Endothelial cell of umbilical vein (primary cell): ENCODE data around the gene CCDC184. TPM values are rescaled to one million over a fixed set of nuclear protein-coding genes. Genes with fewer than 3 reads are reported as not detected.

Source experiments
- BruUV-seq: library from RNA; stranded (reverse); fragments of 400-500 nt; replicated peaks from 2 replicates; lab custom pipeline; 2021; lab: Mats Ljungman, UMichigan
- CTCF ChIA-PET: fragments of 300-600, 350-600 bp; sonication (Branson Sonifier 250); formaldehyde crosslinking; loops from one replicate; lab custom pipeline; 2021; ENCODE audit warnings: antibody characterized with exemption, inconsistent platforms; lab: Charles Lee
- POLR2A ChIA-PET: fragments of 300-600, 350-600 bp; sonication (Branson Sonifier 250); formaldehyde crosslinking; loops from one replicate; lab custom pipeline; 2021; ENCODE audit warnings: antibody characterized with exemption, inconsistent platforms; lab: Charles Lee
- DNase-seq: peaks from one replicate; pipeline ENCODE4 v3.0.0-alpha.2; 2011; ENCODE audit warnings: low read depth, low spot score
- FAIRE-seq: peaks from 2 replicates; lab custom pipeline; 2011; peaks lifted over from hg19 to GRCh38; lab: Jason Lieb, UNC
- H2AFZ ChIP-seq: 2 replicates; pipeline ENCODE4 v1.6.0; 2012; ENCODE audit warnings: low read depth, low read length, control low read depth, inconsistent platforms
- H3K27ac ChIP-seq: 2 replicates; pipeline ENCODE4 v1.5.1; 2011; ENCODE audit warnings: low read depth, mild to moderate bottlenecking, control low read depth, low read length, moderate library complexity; ENCODE audit not compliant: insufficient read depth
- H3K27me3 ChIP-seq, 2 experiments: 2 replicates each; pipeline versions ENCODE4 v1.6.0 to v1.6.1; 2011; ENCODE audit warnings: low read length in 2 of 2, mixed read lengths in 1 of 2; ENCODE audit not compliant: control insufficient read depth in 2 of 2, insufficient read depth in 2 of 2
- H3K36me3 ChIP-seq, 2 experiments: 2 replicates in 1 of 2; 3 replicates in 1 of 2; pipeline ENCODE4 v1.5.1; 2011; ENCODE audit warnings: low read length in 2 of 2, mild to moderate bottlenecking in 1 of 2, moderate library complexity in 1 of 2; ENCODE audit not compliant: control insufficient read depth in 2 of 2, insufficient read depth in 2 of 2; ENCODE audit errors: extremely low read depth in 1 of 2
- H3K4me1 ChIP-seq: 3 replicates; pipeline ENCODE4 v1.5.1; 2011; ENCODE audit warnings: mild to moderate bottlenecking, low read length; ENCODE audit not compliant: control insufficient read depth, insufficient read depth; ENCODE audit errors: extremely low read depth
- H3K4me2 ChIP-seq: 2 replicates; pipeline ENCODE4 v1.6.1; 2011; ENCODE audit warnings: low read length, control low read depth, mixed read lengths; ENCODE audit not compliant: insufficient read depth
- H3K4me3 ChIP-seq, 3 experiments: fragments of 200-600 bp in 1 of 3; sonication (generic), shearing (Covaris generic) in 1 of 3; replicated peaks in 1 of 3; 2 replicates each; pipeline ENCODE4 v1.5.1; 2011 to 2016; ENCODE audit warnings: control low read depth in 3 of 3, low read length in 3 of 3, mild to moderate bottlenecking in 2 of 3, inconsistent platforms in 1 of 3, low read depth in 1 of 3, moderate library complexity in 1 of 3; ENCODE audit not compliant: insufficient read depth in 1 of 3
- H3K79me2 ChIP-seq: 2 replicates; pipeline ENCODE4 v1.6.0; 2012; ENCODE audit warnings: low read length, inconsistent platforms; ENCODE audit not compliant: control insufficient read depth, insufficient read depth
- H3K9ac ChIP-seq: replicated peaks from 2 replicates; pipeline ENCODE3; 2011; ENCODE audit warnings: low read length, control low read depth; ENCODE audit not compliant: insufficient read depth; ENCODE audit errors: extremely low read depth
- H3K9me1 ChIP-seq: replicated peaks from 3 replicates; pipeline ENCODE4 v1.6.0; 2011; ENCODE audit warnings: mild to moderate bottlenecking, low read length; ENCODE audit not compliant: control insufficient read depth, insufficient read depth; ENCODE audit errors: extremely low read depth
- H3K9me3 ChIP-seq: replicated peaks from 2 replicates; pipeline ENCODE4 v1.5.1; 2012; ENCODE audit warnings: low read length, inconsistent platforms; ENCODE audit not compliant: control insufficient read depth, insufficient read depth
- H4K20me1 ChIP-seq: replicated peaks from 2 replicates; pipeline ENCODE3; 2011; ENCODE audit warnings: mild to moderate bottlenecking, low read length; ENCODE audit not compliant: control insufficient read depth, insufficient read depth; ENCODE audit errors: extremely low read depth
- CTCF ChIP-seq, 2 donors: IDR thresholded peaks; 1 replicate in 1 of 2; 2 replicates in 1 of 2; pipeline ENCODE4 v1.5.1; 2011; ENCODE audit warnings: low read length in 2 of 2, mild to moderate bottlenecking in 2 of 2, moderate library complexity in 2 of 2, control low read depth in 1 of 2, inconsistent platforms in 1 of 2, low read depth in 1 of 2; ENCODE audit not compliant: insufficient read depth in 1 of 2; ENCODE audit errors: extremely low read depth in 1 of 2
- EZH2 ChIP-seq: IDR thresholded peaks from 2 replicates; pipeline ENCODE4 v1.6.1; 2012; ENCODE audit warnings: borderline replicate concordance, low read depth, mild to moderate bottlenecking, moderate library complexity, low read length, inconsistent platforms; ENCODE audit not compliant: severe bottlenecking
- FOS ChIP-seq: IDR thresholded peaks from 2 replicates; pipeline ENCODE4 v1.6.1; 2011; ENCODE audit warnings: mild to moderate bottlenecking, low read length, moderate library complexity, borderline replicate concordance; ENCODE audit not compliant: insufficient read depth
- GATA2 ChIP-seq: IDR thresholded peaks from 2 replicates; pipeline ENCODE4 v1.7.0; 2011; ENCODE audit warnings: low read depth, mild to moderate bottlenecking, moderate library complexity, mixed read lengths, low read length; ENCODE audit not compliant: insufficient read length, insufficient read depth
- JUN ChIP-seq: IDR thresholded peaks from 2 replicates; pipeline ENCODE4 v1.6.1; 2011; ENCODE audit warnings: borderline replicate concordance, low read depth; ENCODE audit not compliant: insufficient read length, insufficient read depth
- MAX ChIP-seq: IDR thresholded peaks from 2 replicates; pipeline ENCODE4 v1.6.1; 2011; ENCODE audit not compliant: insufficient read depth, insufficient read length
- MYC ChIP-seq: IDR thresholded peaks from one replicate; pipeline ENCODE4 v1.6.1; 2011; ENCODE audit warnings: mild to moderate bottlenecking, low read depth, low read length
- POLR2A ChIP-seq: IDR thresholded peaks from 2 replicates; pipeline ENCODE4 v1.6.1; 2012; ENCODE audit warnings: low read depth, mild to moderate bottlenecking, control low read depth, low read length
- POLR2AphosphoS5 ChIP-seq: IDR thresholded peaks from 2 replicates; pipeline ENCODE4 v1.6.1; 2012; ENCODE audit warnings: low read depth, mild to moderate bottlenecking, control low read depth, low read length, moderate library complexity; ENCODE audit not compliant: insufficient read depth
- dilution Hi-C: fragments of 300-500 bp; cut with MboI; formaldehyde crosslinking; loops from one replicate; pipeline ENCODE4 v1.15.0; 2019; ENCODE audit warnings: low sequenced_read_pairs; ENCODE audit not compliant: extremely low pct_ligation_motif_present
- intact Hi-C: fragments of 100-400 bp; cut with micrococcal nuclease; formaldehyde crosslinking; loops from one replicate; pipeline ENCODE4 v1.10.0; 2022
- polyA plus RNA-seq, 4 experiments: library from polyadenylated mRNA; depleted of rRNA in 3 of 4; stranded (reverse) in 3 of 4; unstranded in 1 of 4; fragments of >200 nt; gene quantifications; 2 replicates each; pipeline versions ENCODE4 v1.2.1 to v1.2.3, GENCODE V29; 2011 to 2012; ENCODE audit warnings: missing spikeins in 1 of 4
- total RNA-seq: library from RNA; stranded (reverse); gene quantifications from 2 replicates; pipeline ENCODE4 v1.2.3, GENCODE V29; 2021

The CCDC184 gene
- total and polyA plus RNA-seq, 2 donors (not counting 3 experiments of a cell fraction or from before 2014, with no cell fraction given), result 0.18 to 0.39 TPM

- POLR2A ChIA-PET, result no interaction called here
- CTCF ChIA-PET, result interaction anchor here (1.6 to 1.7 kb wide), 2 partner anchors 9 to 425 kb away, joined by 3 to 4 read pairs; no protein-coding TSS in a partner anchor
- H3K4me3 ChIP-seq, result no peak overlapping the region
- H3K9me3 ChIP-seq, result no peaks in the 10 kb centered on the region
- DNase-seq, result no peak
- no peak for FAIRE-seq
- H3K36me3 ChIP-seq, result no peaks in the 10 kb centered on the region
- no peaks in the 10 kb centered on the region for H4K20me1 ChIP-seq
- H3K4me1 ChIP-seq, result peaks cover 10% of the 10 kb centered on the region
- dilution Hi-C loops, result no loop called here
- TF ChIP-seq MAX, result no peak
- TF ChIP-seq POLR2A, result no peak
- no peak for TF ChIP-seq FOS
- no peak for TF ChIP-seq CTCF (IDR thresholded peaks at IDR 0.05; ENCODE audit: extremely low read depth in 1 of 2, insufficient read depth in 1 of 2, low read depth in 1 of 2, low read length in 2 of 2)
- TF ChIP-seq EZH2, result no peak
- H3K27me3 ChIP-seq, result peaks cover 0 to 29% of the 10 kb centered on the region in 2 experiments
- intact Hi-C loops, result loop anchor here (10.0 kb wide), 1 partner anchor 151 kb away; no protein-coding TSS in a partner anchor
- BruUV-seq, result no TSS peak
- no peak overlapping the region for H3K27ac ChIP-seq
- H3K9me1 ChIP-seq, result no peaks in the 10 kb centered on the region
- no peak overlapping the region for H2AFZ ChIP-seq
- H3K9ac ChIP-seq, result no peak overlapping the region
- H3K79me2 ChIP-seq, result no peaks in the 10 kb centered on the region
- no peak overlapping the region for H3K4me2 ChIP-seq
Measured at GRCh38 chr12:48193623-48194022, 10.2 kb downstream of the CCDC184 start.

- no peaks in the 10 kb centered on the region for H3K79me2 ChIP-seq
- POLR2A ChIA-PET, result no interaction called here
- no peaks in the 10 kb centered on the region for H4K20me1 ChIP-seq
- H3K36me3 ChIP-seq, result no peaks in the 10 kb centered on the region
- no peak overlapping the region for H3K9ac ChIP-seq
- peak overlapping the region; percentile 17 for H3K4me2 ChIP-seq
- peak; percentile 14 for DNase-seq
- FAIRE-seq, result no peak
- no peak overlapping the region for H3K4me3 ChIP-seq
- H3K9me1 ChIP-seq, result no peaks in the 10 kb centered on the region
- no peaks in the 10 kb centered on the region for H3K9me3 ChIP-seq
- H3K27me3 ChIP-seq, result peaks cover 0 to 27% of the 10 kb centered on the region in 2 experiments
- peaks cover 10% of the 10 kb centered on the region for H3K4me1 ChIP-seq
- intact Hi-C loops, result loop anchor here (5.0 to 10.0 kb wide), 2 partner anchors 150 to 192 kb away; partner anchors contain the start of gene COL2A1
- dilution Hi-C loops, result no loop called here
- H3K27ac ChIP-seq, result no peak overlapping the region
- TF ChIP-seq JUN (no peak), MAX (no peak), POLR2AphosphoS5 (no peak), MYC (no peak), GATA2 (no peak), POLR2A (no peak), EZH2 (no peak), FOS (no peak)
- no TSS peak for BruUV-seq
- CTCF ChIA-PET, result interaction anchor here (1.7 kb wide), 1 partner anchor 10 kb away, joined by 4 read pairs; no protein-coding TSS in a partner anchor
- H2AFZ ChIP-seq, result no peak overlapping the region
Measured at GRCh38 chr12:48194799-48195201, 11.4 kb downstream of the CCDC184 start.
